Adrenal gland (tissue), 5 donors: Measurements from ENCODE around the gene AP4B1.

Source experiments
- POLR2A ChIP-seq, 2 donors: fragments of 450-650 bp; IDR thresholded peaks; one replicate each; pipeline ENCODE4 v1.6.1; 2017; ENCODE audit warnings: antibody characterized with exemption in 2 of 2, mild to moderate bottlenecking in 2 of 2, moderate library complexity in 1 of 2
- TF ChIP-seq, protein P1 (sequence below), 6 experiments: fragments of 450-650 bp in 4 of 6; fragments of 200-600 bp in 2 of 6; sonication (generic) in 1 of 6; IDR thresholded peaks; 1 replicate in 5 of 6; 2 replicates in 1 of 6; pipeline versions ENCODE4 v1.5.1 to v1.8.0; 2016 to 2021; ENCODE audit warnings: antibody characterized with exemption in 6 of 6, mild to moderate bottlenecking in 2 of 6, moderate library complexity in 1 of 6
- donor health status: DM: no; HTN: no; CAD: no.

DNA sequence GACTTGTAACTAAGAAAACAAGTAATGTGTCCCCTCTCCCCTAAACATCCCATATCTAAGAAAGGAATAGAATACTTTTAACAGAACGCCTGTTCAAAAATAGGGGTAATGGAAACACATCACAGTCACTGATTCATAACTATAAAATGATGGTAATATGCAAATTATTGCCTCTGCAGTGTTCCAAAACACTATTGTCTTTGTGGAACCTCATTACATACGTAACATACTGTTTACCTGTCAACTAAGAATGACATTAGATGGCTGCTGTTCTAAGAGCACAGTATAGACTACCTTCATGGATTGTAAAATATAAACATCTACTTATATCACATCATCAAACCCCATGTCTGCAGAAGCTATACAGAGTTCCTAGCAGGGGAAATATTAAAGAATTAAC lies 13.8 kb downstream of the AP4B1 start:
- TF ChIP-seq, protein P1, sequence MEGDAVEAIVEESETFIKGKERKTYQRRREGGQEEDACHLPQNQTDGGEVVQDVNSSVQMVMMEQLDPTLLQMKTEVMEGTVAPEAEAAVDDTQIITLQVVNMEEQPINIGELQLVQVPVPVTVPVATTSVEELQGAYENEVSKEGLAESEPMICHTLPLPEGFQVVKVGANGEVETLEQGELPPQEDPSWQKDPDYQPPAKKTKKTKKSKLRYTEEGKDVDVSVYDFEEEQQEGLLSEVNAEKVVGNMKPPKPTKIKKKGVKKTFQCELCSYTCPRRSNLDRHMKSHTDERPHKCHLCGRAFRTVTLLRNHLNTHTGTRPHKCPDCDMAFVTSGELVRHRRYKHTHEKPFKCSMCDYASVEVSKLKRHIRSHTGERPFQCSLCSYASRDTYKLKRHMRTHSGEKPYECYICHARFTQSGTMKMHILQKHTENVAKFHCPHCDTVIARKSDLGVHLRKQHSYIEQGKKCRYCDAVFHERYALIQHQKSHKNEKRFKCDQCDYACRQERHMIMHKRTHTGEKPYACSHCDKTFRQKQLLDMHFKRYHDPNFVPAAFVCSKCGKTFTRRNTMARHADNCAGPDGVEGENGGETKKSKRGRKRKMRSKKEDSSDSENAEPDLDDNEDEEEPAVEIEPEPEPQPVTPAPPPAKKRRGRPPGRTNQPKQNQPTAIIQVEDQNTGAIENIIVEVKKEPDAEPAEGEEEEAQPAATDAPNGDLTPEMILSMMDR (IDR thresholded peaks at IDR 0.05): no peak
- TF ChIP-seq POLR2A (IDR thresholded peaks at IDR 0.05): no peak
